ENCODE measurements around the gene THSD4.

DNA sequence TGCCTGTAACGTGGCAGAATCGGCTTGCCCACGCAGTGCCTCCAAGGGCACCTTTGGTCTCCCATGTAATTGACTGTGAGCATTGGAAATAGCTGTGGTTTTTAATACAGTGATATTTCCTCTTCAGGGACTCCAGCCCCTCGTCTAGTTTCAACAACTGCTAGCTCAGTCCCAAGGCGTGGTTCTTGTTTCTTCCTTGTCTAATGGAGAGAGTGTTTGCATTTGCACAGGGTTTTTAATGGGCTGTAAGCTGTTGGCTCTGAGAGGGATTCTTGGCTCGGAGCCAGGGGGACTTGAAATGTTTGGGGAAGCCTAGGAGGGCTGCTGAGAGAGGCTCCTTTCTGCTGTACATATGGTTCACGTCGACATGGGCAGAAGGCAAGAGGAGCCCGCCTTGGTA, 86.2 kb downstream of the THSD4 start:
- TF ChIP-seq, protein P1, sequence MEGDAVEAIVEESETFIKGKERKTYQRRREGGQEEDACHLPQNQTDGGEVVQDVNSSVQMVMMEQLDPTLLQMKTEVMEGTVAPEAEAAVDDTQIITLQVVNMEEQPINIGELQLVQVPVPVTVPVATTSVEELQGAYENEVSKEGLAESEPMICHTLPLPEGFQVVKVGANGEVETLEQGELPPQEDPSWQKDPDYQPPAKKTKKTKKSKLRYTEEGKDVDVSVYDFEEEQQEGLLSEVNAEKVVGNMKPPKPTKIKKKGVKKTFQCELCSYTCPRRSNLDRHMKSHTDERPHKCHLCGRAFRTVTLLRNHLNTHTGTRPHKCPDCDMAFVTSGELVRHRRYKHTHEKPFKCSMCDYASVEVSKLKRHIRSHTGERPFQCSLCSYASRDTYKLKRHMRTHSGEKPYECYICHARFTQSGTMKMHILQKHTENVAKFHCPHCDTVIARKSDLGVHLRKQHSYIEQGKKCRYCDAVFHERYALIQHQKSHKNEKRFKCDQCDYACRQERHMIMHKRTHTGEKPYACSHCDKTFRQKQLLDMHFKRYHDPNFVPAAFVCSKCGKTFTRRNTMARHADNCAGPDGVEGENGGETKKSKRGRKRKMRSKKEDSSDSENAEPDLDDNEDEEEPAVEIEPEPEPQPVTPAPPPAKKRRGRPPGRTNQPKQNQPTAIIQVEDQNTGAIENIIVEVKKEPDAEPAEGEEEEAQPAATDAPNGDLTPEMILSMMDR (IDR thresholded peaks at IDR 0.05): no peak
- TF ChIP-seq EP300 (IDR thresholded peaks at IDR 0.05): no peak
- TF ChIP-seq POLR2A (IDR thresholded peaks at IDR 0.05): no peak
- TF ChIP-seq POLR2AphosphoS5 (IDR thresholded peaks at IDR 0.05): no peak

All from sigmoid colon (tissue), 4 donors.